K562 (cell line): ENCODE data around the gene CROCC2. TPM values are rescaled to one million over a fixed set of nuclear protein-coding genes. Genes with fewer than 3 reads are reported as not detected.

ENCODE experiments used
- ATAC-seq: fragments of 200-7000 bp; cut with Tn5 transposase; 3 replicates; pipeline ENCODE4 v1.9.1; 2020; ENCODE audit warnings: moderate library complexity
- BruUV-seq: library from RNA; stranded (reverse); fragments of 400-500 nt; replicated peaks from 2 replicates; lab custom pipeline; 2021; lab: Mats Ljungman, UMichigan
- CTCF ChIA-PET: fragments of 300-600 bp; formaldehyde crosslinking; extraction: SDS; loops from one replicate; lab custom pipeline; 2021; ENCODE audit warnings: low intra/inter-chr PET ratio; lab: Yijun Ruan, JAX
- POLR2A ChIA-PET: fragments of 300-600, 350-650 bp; sonication (Branson Sonifier 250); formaldehyde crosslinking; extraction: SDS; loops from one replicate; lab custom pipeline; 2021; ENCODE audit warnings: antibody characterized with exemption, inconsistent platforms; lab: Yijun Ruan, JAX
- DNase-seq, 4 experiments: peaks; one replicate each; pipeline versions ENCODE4 v3.0.0 to v3.0.0-alpha.2; 2011 to 2018; ENCODE audit warnings: low spot score in 3 of 4, mixed read lengths in 3 of 4; ENCODE audit errors: extremely low read depth in 1 of 4
- FAIRE-seq: peaks from 2 replicates; lab custom pipeline; 2011; peaks lifted over from hg19 to GRCh38; lab: Jason Lieb, UNC
- H2AFZ ChIP-seq: 2 replicates; pipeline ENCODE4 v1.6.0; 2011; ENCODE audit warnings: low read depth, low read length, control low read depth, inconsistent platforms
- H3K27ac ChIP-seq: fragments of 200-600 bp; 3 replicates; pipeline ENCODE4 v1.8.0; 2011; ENCODE audit warnings: low read depth, mild to moderate bottlenecking, control low read depth, inconsistent platforms, low read length, moderate library complexity, mixed read lengths; ENCODE audit errors: extremely low read depth
- H3K27me3 ChIP-seq, 2 experiments: fragments of 300-600 bp in 1 of 2; 2 replicates in 1 of 2; 3 replicates in 1 of 2; pipeline versions ENCODE4 v1.6.0 to v1.8.0; 2011; ENCODE audit warnings: inconsistent platforms in 2 of 2, low read length in 2 of 2, mild to moderate bottlenecking in 1 of 2, mixed read lengths in 1 of 2, moderate library complexity in 1 of 2; ENCODE audit not compliant: control insufficient read depth in 2 of 2, insufficient read depth in 2 of 2
- H3K36me3 ChIP-seq: fragments of 300-600 bp; 3 replicates; pipeline ENCODE4 v1.8.0; 2011; ENCODE audit warnings: mild to moderate bottlenecking, low read length, inconsistent platforms; ENCODE audit not compliant: control insufficient read depth, insufficient read depth
- H3K4me1 ChIP-seq, 2 experiments: fragments of 200-600 bp in 1 of 2; replicated peaks in 1 of 2; 2 replicates in 1 of 2; 3 replicates in 1 of 2; pipeline versions ENCODE4 v1.5.1 to v1.8.0; 2011; ENCODE audit warnings: inconsistent platforms in 2 of 2, low read length in 2 of 2, mild to moderate bottlenecking in 1 of 2, mixed read lengths in 1 of 2, moderate library complexity in 1 of 2; ENCODE audit not compliant: control insufficient read depth in 2 of 2, insufficient read depth in 2 of 2
- H3K4me2 ChIP-seq: 2 replicates; pipeline ENCODE4 v1.6.1; 2011; ENCODE audit warnings: low read length, control low read depth, inconsistent platforms, mixed read lengths; ENCODE audit not compliant: insufficient read depth
- H3K4me3 ChIP-seq: fragments of 200-600 bp; sonication (generic), shearing (Covaris generic); 2 replicates; pipeline ENCODE4 v1.5.1; 2016; ENCODE audit warnings: control low read depth, inconsistent platforms
- H3K79me2 ChIP-seq: fragments of 200-600 bp; 3 replicates; pipeline ENCODE4 v1.8.0; 2011; ENCODE audit warnings: low read length, inconsistent platforms; ENCODE audit not compliant: control insufficient read depth, insufficient read depth
- H3K9ac ChIP-seq, 2 experiments: 2 replicates each; pipeline versions ENCODE4 v1.6.0 to v1.6.1; 2011; ENCODE audit warnings: low read depth in 2 of 2, low read length in 2 of 2, control low read depth in 1 of 2, inconsistent platforms in 1 of 2, mild to moderate bottlenecking in 1 of 2, mixed read lengths in 1 of 2; ENCODE audit not compliant: insufficient read depth in 1 of 2
- H3K9me1 ChIP-seq: one replicate; pipeline ENCODE4 v1.6.0; 2011; ENCODE audit warnings: inconsistent platforms, mild to moderate bottlenecking, low read length, moderate library complexity; ENCODE audit not compliant: control insufficient read depth, insufficient read depth
- H3K9me3 ChIP-seq: replicated peaks from 2 replicates; pipeline ENCODE4 v1.5.1; 2011; ENCODE audit warnings: low read depth, low read length, inconsistent platforms; ENCODE audit not compliant: control insufficient read depth, insufficient read depth
- H4K20me1 ChIP-seq: replicated peaks from 2 replicates; pipeline ENCODE4 v1.6.1; 2011; ENCODE audit warnings: low read length, inconsistent platforms, mixed read lengths; ENCODE audit not compliant: control insufficient read depth, insufficient read depth
- NFE2 ChIP-seq: IDR thresholded peaks from 2 replicates; pipeline ENCODE4 v1.6.1; 2014; ENCODE audit warnings: antibody characterized with exemption, low read depth
- ZBED1 ChIP-seq: IDR thresholded peaks from 2 replicates; pipeline ENCODE4 v1.6.1; 2014
- WGBS: fragments of 100-300 bp; shearing (Covaris generic); methylation state at CpG from one replicate; pipeline ENCODE4 v1.1.6; 2016; ENCODE audit warnings: low coverage, mixed read lengths; ENCODE audit not compliant: insufficient coverage; ENCODE audit errors: missing lambda C conversion rate; 5-methylcytosine and 5-hydroxymethylcytosine counted together
- in situ Hi-C: fragments of 300-500 bp; cut with MboI; formaldehyde crosslinking; loops from 4 replicates; pipeline ENCODE4 v1.15.0; 2018; ENCODE audit warnings: inconsistent platforms, mixed read lengths
- intact Hi-C: fragments of 100-400 bp; cut with micrococcal nuclease; formaldehyde crosslinking; loops from 2 replicates; pipeline ENCODE4 v1.14.2; 2022
- polyA plus RNA-seq, 8 experiments: library from polyadenylated mRNA; depleted of rRNA in 4 of 8; stranded (reverse) in 5 of 8; unstranded in 3 of 8; fragments of >200 nt; fragmentation: Nextera tagmentation in 2 of 8; fragmentation: Illumina TruSeq in 1 of 8; extraction: Ambion mirVana in 2 of 8; extraction: Trizol in 1 of 8; gene quantifications; 2 replicates each; pipeline versions ENCODE4 v1.2.1 to v1.2.3, GENCODE V29; 2011 to 2014; ENCODE audit warnings: inconsistent platforms in 1 of 8, missing spikeins in 1 of 8
- total RNA-seq, 7 experiments: library from RNA; depleted of rRNA in 6 of 7; stranded (reverse); fragments of >200 nt in 6 of 7; fragmentation: Illumina TruSeq in 2 of 7; extraction: Trizol in 2 of 7; gene quantifications; 2 replicates each; pipeline versions ENCODE4 v1.2.1 to v1.2.3, GENCODE V29; 2011 to 2021; ENCODE audit warnings: low replicate concordance in 1 of 7
- TF ChIP-seq, protein P1 (sequence below): sonication (generic); formaldehyde crosslinking; IDR thresholded peaks from 2 replicates; pipeline ENCODE4 v1.9.0; 2022; ENCODE audit warnings: mild to moderate bottlenecking, missing genetic modification reagents

The CROCC2 gene
- total and polyA plus RNA-seq, 9 of the 15 experiments (the other 6 are each of a cell fraction or from before 2014, with no cell fraction given): not detected

- Histone ChIP-seq H3K4me1 (peaks cover 0 to 7% of the 10 kb centered on the region in 2 experiments; a peak in 1 of 5 replicates), H3K4me3 (no peak overlapping the region), H4K20me1 (0 out of 2 replicates have a peak, but pooled peaks cover 6% of the 10 kb centered on the region), H3K4me2 (no peak overlapping the region), H3K36me3 (no peaks in the 10 kb centered on the region), H2AFZ (no peak overlapping the region), H3K27me3 (peaks cover 0 to 15% of the 10 kb centered on the region in 2 experiments; a peak in 2 of 5 replicates), H3K9me3 (no peaks in the 10 kb centered on the region), H3K9ac (no peak overlapping the region), H3K9me1 (no peaks in the 10 kb centered on the region), H3K79me2 (no peaks in the 10 kb centered on the region), H3K27ac (no peak overlapping the region)
- intact Hi-C loops: no loop called here
- 0% methylated on average over 2 of the region's 4 CpGs for WGBS
- ATAC-seq: no peak
- TF ChIP-seq NFE2 (0 out of 2 replicates have a peak, but pooled peaks have one; percentile 9), ZBED1 (no peak)
- DNase-seq: no peak
- CTCF ChIA-PET: no interaction called here
- POLR2A ChIA-PET: interaction anchor here (0.6 kb wide), 1 partner anchor 32 kb away, joined by 3 read pairs; no protein-coding TSS in a partner anchor
- FAIRE-seq: no peak
- no TSS peak for BruUV-seq
- in situ Hi-C loops: no loop called here
Observed at GRCh38 chr2:240981280-240981679, 75.1 kb downstream of the CROCC2 start.

DNA sequence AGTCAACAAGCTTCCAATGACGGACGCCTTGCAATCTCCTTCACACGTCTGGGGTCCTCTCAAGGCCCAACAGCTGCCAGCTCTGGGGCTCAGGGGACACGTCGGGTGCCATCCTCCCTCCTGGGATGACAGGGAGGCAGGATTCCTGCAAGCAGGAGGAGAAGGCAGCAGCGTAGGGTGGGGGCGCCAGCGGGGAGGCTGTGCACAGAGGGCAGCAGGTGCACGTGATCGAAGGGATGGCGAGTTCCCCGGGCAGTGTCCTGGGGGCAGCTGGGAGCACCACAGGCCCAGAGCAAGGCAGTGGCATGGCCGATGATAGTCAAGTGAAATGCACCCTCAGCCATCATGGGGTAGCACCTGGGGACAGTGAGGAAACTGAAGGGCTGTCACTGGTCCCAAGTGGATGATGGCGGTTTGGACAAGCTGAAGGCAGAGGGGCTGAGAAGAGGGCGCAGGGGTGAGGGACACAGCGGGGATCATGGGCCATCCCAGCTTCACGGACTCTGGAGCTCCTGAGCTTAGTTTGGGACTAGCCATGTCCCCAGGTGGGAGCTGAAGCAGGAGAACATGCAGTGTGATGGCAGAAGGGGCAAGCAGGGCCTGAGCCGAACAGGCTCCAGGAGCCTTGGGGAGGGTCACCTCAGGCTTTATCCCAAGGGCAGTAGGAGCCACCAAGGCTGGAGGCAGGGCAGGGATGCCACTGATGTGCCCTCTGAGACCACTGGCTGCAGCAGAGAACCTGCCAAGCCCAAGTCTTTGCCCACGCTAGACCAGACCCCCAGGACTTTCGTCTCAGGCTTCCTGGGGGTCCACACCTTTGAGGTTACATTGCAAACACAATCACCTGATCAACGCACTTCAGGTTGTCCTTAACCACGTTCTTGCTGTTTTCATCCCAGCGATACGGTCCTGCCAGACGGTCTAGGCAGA lies 76.0 kb downstream of the CROCC2 start:
- peaks cover 0 to 7% of the 10 kb centered on the region in 2 experiments; a peak in 1 of 5 replicates for H3K4me1 ChIP-seq
- in situ Hi-C loops (no loop called here), intact Hi-C loops (no loop called here)
- no peaks in the 10 kb centered on the region for H3K9me1 ChIP-seq
- H3K27ac ChIP-seq: no peak overlapping the region
- ATAC-seq (no peak), FAIRE-seq (no peak), DNase-seq (no peak)
- H3K4me2 ChIP-seq: no peak overlapping the region
- BruUV-seq: no TSS peak
- no peak overlapping the region for H3K9ac ChIP-seq
- 1% methylated on average over 18 of the region's 25 CpGs for WGBS
- H3K79me2 ChIP-seq: no peaks in the 10 kb centered on the region
- H3K4me3 ChIP-seq: no peak overlapping the region
- CTCF ChIA-PET: no interaction called here
- H3K27me3 ChIP-seq: peaks cover 0 to 15% of the 10 kb centered on the region in 2 experiments; a peak in 2 of 5 replicates
- no peak overlapping the region for H2AFZ ChIP-seq
- no peaks in the 10 kb centered on the region for H3K36me3 ChIP-seq
- H3K9me3 ChIP-seq: no peaks in the 10 kb centered on the region
- 0 out of 2 replicates have a peak, but pooled peaks cover 6% of the 10 kb centered on the region for H4K20me1 ChIP-seq
- POLR2A ChIA-PET: interaction anchor here (0.6 to 0.7 kb wide), 2 partner anchors 31 to 243 kb away, joined by 3 read pairs; no protein-coding TSS in a partner anchor
- TF ChIP-seq, protein P1, sequence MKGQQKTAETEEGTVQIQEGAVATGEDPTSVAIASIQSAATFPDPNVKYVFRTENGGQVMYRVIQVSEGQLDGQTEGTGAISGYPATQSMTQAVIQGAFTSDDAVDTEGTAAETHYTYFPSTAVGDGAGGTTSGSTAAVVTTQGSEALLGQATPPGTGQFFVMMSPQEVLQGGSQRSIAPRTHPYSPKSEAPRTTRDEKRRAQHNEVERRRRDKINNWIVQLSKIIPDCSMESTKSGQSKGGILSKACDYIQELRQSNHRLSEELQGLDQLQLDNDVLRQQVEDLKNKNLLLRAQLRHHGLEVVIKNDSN (CRISPR knock-in tag): no peak
